ENCODE data around the gene ZNF454. TPM values are rescaled to one million over a fixed set of nuclear protein-coding genes. Genes with fewer than 3 reads are reported as not detected.

The ZNF454 gene
- total and polyA plus RNA-seq, 10 donors, result 0.20 to 4.9 (median 1.9) TPM

DNA sequence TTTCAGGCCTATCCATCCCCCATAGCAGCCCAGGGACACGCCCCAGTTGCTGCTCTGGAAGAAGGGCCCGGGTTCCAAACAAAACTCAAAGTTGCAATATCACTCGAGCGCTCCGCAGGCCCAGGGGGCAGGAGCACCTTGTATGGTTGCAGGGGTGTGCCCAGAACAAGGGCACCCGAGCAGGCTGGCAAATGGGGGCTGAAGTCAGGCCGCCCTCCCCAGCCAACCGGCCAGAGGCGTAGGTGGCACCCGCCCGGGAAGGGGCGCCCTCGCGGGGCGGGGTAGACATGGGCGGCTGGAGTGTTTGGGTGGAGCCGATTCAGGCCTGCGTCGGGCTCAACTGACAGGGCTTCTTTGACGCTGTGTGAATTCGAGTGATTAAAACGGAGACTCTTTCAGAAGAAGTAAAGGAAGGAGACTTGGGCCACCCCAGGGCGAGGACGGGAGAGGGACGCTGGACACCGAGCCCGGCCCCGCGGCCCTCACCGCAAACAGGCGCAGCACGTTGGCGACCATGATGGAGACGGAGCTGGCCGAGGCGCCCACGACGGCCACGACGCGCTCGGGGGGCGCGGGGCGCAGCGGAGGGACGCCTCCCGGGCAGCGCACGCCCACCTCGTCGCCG is 53.1 kb downstream of the ZNF454 start:
- Histone ChIP-seq H3K36me3 (no peaks in the 10 kb centered on the region), H3K27me3 (replicated peaks in 1 of 7) (peaks cover 0 to 59% (median 28%) of the 10 kb centered on the region in 7 donors), H3K4me1 (peaks cover 0 to 13% (median 2%) of the 10 kb centered on the region in 6 donors), H3K9me3 (peaks cover 0 to 43% (median 19%) of the 10 kb centered on the region in 8 donors), H3K27ac (no peak overlapping the region), H3K4me3 (no peak overlapping the region)
- intact Hi-C loops (cut with DNase I; ENCODE audit: low total_unique reads), result no loop called here
- 24 to 50% (median 30%) methylated on average over 19 to 53 of the region's 53 CpGs for WGBS, 5 donors
- peak; percentile 52 for DNase-seq
- TF ChIP-seq POLR2AphosphoS5 (IDR thresholded peaks at IDR 0.05) (no peak), POLR2A (IDR thresholded peaks at IDR 0.05) (no peak)
- TF ChIP-seq, protein P1, sequence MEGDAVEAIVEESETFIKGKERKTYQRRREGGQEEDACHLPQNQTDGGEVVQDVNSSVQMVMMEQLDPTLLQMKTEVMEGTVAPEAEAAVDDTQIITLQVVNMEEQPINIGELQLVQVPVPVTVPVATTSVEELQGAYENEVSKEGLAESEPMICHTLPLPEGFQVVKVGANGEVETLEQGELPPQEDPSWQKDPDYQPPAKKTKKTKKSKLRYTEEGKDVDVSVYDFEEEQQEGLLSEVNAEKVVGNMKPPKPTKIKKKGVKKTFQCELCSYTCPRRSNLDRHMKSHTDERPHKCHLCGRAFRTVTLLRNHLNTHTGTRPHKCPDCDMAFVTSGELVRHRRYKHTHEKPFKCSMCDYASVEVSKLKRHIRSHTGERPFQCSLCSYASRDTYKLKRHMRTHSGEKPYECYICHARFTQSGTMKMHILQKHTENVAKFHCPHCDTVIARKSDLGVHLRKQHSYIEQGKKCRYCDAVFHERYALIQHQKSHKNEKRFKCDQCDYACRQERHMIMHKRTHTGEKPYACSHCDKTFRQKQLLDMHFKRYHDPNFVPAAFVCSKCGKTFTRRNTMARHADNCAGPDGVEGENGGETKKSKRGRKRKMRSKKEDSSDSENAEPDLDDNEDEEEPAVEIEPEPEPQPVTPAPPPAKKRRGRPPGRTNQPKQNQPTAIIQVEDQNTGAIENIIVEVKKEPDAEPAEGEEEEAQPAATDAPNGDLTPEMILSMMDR (IDR thresholded peaks at IDR 0.05 in 8 of 11, conservative IDR thresholded peaks at IDR 0.05 in 3 of 11), result no peak

DNA sequence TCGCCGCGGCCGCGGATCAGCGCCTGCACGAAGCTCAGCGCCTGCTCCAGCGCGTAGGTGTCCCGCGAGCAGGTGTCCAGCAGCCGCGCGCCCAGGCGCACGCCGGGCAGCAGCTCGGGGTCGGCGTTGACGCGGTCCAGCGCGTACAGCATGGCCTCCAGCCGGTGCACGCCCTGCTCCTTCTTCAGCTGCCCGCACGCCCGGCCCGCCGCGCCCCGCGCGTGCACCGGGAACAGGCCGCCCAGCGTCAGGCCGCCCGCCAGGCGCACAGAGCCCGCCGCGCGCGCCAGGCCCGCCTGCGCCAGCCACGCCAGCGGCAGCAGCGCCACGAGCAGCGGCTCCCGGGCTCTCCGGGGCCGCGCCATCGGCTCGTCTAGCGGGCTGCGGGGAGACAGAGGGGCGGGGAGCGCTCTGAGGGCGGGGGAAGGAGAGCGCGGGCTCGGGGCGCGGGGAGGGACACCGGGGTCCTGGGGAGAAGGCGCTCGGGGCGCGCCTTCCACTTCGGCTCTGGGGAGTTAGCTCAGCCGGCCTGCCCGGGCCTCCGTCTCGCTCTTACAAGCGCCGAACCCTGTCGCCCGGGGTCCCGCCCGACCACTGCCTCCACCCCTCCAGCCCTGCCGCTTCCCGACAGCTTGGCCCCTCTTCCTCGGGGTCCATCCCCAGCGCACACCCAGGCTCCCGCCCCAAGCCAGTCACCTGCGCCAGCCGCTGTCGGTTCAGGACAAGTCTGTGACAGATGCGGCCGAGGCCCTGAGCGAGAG is 53.8 kb downstream of the ZNF454 start, which contains the start of gene GRM6:
Gene GRM6, minus strand, starts transcription at position 741 of the 761 bp plus-strand sequence. Its CDS starts 376 bp downstream, at position 365.
- WGBS, 5 donors, result 5 to 12% (median 9%) methylated on average over 17 to 97 of the region's 97 CpGs
- intact Hi-C loops (cut with DNase I; ENCODE audit: low total_unique reads), result no loop called here
- peaks cover 0 to 41% (median 12%) of the 10 kb centered on the region in 8 donors for H3K9me3 ChIP-seq
- peaks cover 0 to 59% (median 28%) of the 10 kb centered on the region in 7 donors for H3K27me3 ChIP-seq (replicated peaks in 1 of 7)
- no peak within 1 kb of the TSS for H3K27ac ChIP-seq
- no peak for DNase-seq
- peak within 1 kb of the TSS in 1 of 8 donors; percentile 7 for H3K4me3 ChIP-seq
- H3K36me3 ChIP-seq, result no peaks in the 10 kb centered on the region
- TF ChIP-seq POLR2A (IDR thresholded peaks at IDR 0.05) (no peak), POLR2AphosphoS5 (IDR thresholded peaks at IDR 0.05) (no peak)
- TF ChIP-seq, protein P1 (IDR thresholded peaks at IDR 0.05 in 8 of 11, conservative IDR thresholded peaks at IDR 0.05 in 3 of 11), result no peak
- H3K4me1 ChIP-seq, result peaks cover 0 to 13% (median 2%) of the 10 kb centered on the region in 6 donors

DNA sequence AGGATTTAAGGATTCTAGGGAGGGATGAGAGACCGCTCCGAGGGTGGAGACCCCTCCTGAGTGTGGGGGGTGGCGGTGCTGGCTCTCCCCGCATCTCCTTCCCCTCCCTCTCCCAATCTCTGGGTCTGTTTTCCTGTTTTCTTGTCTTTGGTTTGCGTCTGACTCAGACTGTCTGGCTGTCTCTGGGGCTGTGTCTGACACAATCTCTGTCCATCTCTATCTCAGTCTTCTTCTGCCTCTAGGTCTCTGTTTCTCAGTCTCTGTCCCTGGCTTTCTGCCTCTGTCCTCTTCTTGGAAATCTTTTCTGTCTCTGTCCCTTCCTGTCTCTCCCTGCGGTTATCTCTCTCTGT is 54.3 kb downstream of the ZNF454 start:
- Histone ChIP-seq H3K4me1 (peaks cover 0 to 13% (median 2%) of the 10 kb centered on the region in 6 donors), H3K4me3 (no peak overlapping the region), H3K36me3 (no peaks in the 10 kb centered on the region), H3K27me3 (replicated peaks in 1 of 7) (peaks cover 0 to 59% (median 28%) of the 10 kb centered on the region in 7 donors), H3K27ac (no peak overlapping the region), H3K9me3 (peaks cover 0 to 41% (median 7%) of the 10 kb centered on the region in 8 donors)
- no peak for DNase-seq
- intact Hi-C loops (cut with DNase I; ENCODE audit: low total_unique reads), result no loop called here
- 3 to 19% (median 15%) methylated on average over 6 of the region's 6 CpGs for WGBS, 5 donors
- no peak for TF ChIP-seq POLR2AphosphoS5 (IDR thresholded peaks at IDR 0.05)
- TF ChIP-seq POLR2A (IDR thresholded peaks at IDR 0.05), result no peak
- TF ChIP-seq, protein P1 (IDR thresholded peaks at IDR 0.05 in 8 of 11, conservative IDR thresholded peaks at IDR 0.05 in 3 of 11), result no peak

DNA sequence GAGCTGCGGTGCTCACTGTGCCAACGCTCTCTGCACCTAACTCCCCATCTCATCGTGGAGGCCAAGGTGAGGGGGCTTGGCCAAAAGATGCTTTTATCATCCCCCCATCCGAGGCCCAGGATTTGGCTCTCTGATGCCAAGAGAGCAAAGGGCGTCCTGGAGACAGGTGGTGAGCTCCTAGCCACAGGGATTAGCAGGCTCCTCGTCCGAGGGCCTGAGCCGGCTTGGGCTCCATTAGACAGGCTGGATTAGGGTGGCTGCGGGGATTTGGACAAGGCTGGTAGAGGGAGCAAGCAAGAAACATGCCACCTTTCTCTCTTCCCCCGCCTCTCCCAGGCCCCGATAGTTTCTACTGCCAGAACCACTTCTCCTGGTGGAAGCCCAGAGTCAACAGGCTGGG is 55.2 kb downstream of the ZNF454 start:
- 74 to 83% (median 76%) methylated on average over 8 to 11 of the region's 11 CpGs for WGBS, 5 donors
- H3K27me3 ChIP-seq (replicated peaks in 1 of 7), result peaks cover 0 to 61% (median 28%) of the 10 kb centered on the region in 7 donors
- no peak overlapping the region for H3K4me3 ChIP-seq
- peaks cover 0 to 13% (median 2%) of the 10 kb centered on the region in 6 donors for H3K4me1 ChIP-seq
- H3K36me3 ChIP-seq, result no peaks in the 10 kb centered on the region
- H3K9me3 ChIP-seq, result peaks cover 0 to 41% (median 0%) of the 10 kb centered on the region in 8 donors
- no peak for DNase-seq
- TF ChIP-seq, protein P1 (IDR thresholded peaks at IDR 0.05 in 8 of 11, conservative IDR thresholded peaks at IDR 0.05 in 3 of 11), result no peak
- no peak for TF ChIP-seq POLR2A (IDR thresholded peaks at IDR 0.05)
- intact Hi-C loops (cut with DNase I; ENCODE audit: low total_unique reads), result no loop called here
- H3K27ac ChIP-seq, result no peak overlapping the region

Measured in spleen (tissue), 11 donors.